HG03558 (cell line): Measurements from ENCODE around the gene PPIF.

ENCODE experiments used
- ATAC-seq: cut with Tn5 transposase; IDR thresholded peaks from one replicate; pipeline ENCODE4 v1.9.1; 2021; ENCODE audit warnings: moderate number of reproducible peaks; ENCODE audit not compliant: unreplicated experiment; ENCODE audit errors: extremely low read depth

Gene PPIF

DNA sequence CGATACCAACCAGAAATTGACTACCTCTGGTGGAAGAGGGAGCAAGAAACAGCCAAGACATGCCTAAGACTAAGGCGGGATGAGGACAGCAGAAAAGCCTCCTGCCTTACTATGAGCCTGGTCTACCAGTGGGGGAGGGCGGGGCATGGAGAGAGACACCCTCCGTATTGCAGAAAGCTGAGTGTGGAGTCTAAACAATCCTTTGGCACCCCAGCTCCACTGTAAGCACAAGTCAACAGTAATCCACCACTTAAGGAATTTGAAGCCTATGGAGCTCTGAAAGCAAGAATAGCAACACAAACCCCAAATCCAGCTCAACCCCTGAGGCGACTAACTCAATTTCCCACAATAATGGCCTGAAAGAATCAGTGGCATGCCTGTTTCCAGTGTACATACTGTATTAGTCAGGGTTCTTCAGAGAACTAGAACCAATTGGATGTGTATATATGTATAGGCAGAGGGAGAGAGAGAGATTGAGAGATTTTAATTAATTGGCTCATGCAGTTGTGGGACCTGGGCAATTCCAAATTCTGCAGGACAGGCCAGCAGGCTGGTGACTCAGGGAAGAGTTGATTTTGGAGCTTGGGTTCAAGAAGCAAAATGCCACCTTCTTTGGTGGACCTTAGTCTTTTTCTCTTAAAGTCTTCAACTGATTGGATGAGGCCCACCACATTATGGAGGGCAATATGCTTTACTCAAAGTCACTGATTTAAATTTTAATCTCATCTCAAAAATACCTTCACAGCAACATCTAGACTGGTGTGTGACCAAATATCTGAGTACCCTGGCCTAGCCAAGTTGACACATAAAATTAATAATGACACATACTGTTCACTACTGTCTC is 13.5 kb downstream of the PPIF start:
- ATAC-seq, result no peak

DNA sequence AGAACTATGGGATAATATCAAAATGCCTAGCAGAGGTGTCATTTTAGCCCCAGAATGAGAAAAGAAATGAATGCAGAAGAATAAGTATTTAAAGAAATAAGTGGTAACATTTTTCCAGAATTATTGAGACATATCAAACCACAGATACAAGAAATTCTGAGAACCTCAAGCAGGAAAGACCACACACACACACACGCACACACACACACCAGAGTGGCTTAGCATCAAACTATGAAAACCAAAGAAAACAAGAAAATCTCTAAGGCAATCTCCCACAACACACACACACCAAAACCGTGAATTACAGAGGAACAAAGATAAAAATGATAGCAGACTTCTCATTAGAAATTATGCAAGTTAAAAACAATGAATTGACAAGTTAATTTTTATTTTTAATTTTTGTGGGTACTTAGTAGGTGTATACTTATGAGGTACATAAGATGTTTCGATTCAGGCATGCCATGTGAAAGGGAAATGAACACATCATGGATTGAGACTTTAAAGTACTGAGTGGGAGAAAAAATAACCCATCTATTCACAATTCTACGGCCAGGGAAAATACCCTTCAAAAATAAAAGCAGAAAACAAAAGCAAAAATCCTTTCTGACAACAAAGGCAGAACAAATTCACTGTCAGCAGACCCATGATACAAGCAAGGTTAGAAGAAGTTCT is 14.6 kb downstream of the PPIF start:
- ATAC-seq, result no peak

DNA sequence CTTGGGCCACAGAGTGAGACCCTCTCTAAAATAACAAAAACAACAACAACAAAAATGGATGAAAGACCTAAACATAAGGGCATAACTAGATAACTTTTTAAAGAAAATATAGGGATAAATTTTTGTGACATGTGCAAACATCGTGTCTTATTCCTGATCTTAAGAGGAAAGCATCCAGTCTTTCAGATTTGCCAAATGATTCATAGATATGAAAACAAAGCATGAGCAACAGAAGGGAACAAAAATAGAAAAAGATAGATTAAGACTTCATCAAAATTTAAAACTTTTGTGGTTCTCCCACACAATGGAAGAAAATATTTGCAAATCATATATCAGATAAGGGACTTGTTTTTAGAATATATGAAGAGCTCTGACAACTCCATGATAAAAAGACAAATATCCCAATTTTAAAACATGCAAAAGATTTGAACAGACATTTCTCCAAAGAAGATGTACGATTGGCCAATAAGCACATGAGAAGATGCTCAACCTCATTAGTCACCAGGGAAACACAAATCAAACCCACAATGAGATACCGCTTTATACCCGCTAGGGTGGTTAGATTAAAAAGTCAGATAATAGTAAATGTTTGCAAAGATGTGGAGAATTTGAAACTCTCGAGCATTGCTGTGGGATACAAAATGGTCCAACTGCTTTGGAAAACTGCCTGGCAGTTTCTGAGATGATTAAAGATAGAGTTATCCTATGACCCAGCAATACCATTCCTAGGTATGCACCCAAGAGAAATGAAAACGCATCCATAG is 20.3 kb downstream of the PPIF start:
- no peak for ATAC-seq

DNA sequence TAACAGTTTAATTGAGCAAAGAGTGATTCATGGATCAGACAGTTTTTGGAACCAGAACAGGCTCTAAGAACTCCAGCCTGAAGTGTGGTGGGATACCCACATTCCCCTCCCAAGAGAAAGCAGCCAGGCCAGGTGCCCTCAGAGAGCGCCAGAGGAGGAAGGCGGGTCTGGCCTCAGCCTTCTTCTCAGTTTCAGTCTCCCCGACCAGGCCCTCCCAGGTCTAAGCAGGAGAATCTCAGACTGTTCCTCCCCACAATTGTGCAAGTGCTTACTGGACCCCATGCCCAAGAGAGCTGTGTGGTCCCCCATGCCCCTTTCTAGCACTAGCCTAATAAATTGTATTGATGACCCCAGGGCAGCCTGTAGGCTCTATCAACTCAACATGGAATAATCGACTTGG is 25.6 kb downstream of the PPIF start:
- ATAC-seq, result no peak

DNA sequence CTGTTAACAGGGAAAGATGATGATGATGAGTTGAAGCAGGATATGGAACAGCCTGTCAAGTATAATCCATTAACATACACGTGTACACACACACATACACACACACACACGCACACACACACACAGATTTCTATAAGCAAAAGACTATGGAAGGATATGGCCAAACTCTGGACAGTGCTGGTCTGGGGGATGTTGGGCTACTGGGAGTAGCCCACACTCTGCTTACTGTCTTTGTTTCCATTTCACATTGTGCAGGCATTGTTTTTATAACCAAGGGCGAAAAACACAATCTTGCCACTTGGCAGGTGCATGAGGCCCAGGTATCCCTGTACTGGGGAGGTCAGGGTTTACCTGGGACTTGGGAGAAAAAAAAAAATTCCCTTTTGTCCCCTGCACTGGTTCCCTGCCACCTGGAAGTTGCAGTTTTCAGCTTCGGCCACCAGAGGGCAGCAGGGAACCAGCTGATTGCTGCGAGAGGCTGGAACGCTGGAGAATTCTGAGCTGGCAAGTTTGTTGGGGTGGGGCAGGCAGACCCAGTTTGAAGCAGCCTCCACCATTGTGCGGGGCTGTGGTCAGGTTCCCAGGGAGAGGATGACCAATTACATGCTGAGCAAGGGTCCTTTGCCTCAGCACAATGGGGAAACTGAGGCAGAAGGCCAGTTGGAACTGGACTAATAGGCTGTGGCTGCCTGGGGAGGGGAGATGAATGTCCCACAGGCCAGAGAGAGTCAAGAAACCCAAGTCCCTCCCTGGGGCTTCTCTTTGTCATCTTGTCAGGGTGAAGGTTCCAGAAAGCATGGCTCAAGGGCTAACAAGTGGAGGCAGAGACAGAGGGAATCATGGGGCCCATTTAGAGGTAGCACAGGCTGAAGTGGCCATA is 27.3 kb downstream of the PPIF start:
- ATAC-seq, result no peak

- no peak for ATAC-seq
Measured at GRCh38 chr10:79375321-79376077, 28.2 kb downstream of the PPIF start.

GRCh38 chr10:79376078-79376628 is 28.9 kb downstream of the PPIF start:
- ATAC-seq, result no peak

GRCh38 chr10:79376751-79377556 is 29.7 kb downstream of the PPIF start:
- no peak for ATAC-seq

GRCh38 chr10:79377557-79378382 is 30.5 kb downstream of the PPIF start:
- no peak for ATAC-seq

GRCh38 chr10:79378383-79378646 is 31.0 kb downstream of the PPIF start:
- no peak for ATAC-seq

GRCh38 chr10:79378647-79379511 is 31.6 kb downstream of the PPIF start:
- no peak for ATAC-seq

DNA sequence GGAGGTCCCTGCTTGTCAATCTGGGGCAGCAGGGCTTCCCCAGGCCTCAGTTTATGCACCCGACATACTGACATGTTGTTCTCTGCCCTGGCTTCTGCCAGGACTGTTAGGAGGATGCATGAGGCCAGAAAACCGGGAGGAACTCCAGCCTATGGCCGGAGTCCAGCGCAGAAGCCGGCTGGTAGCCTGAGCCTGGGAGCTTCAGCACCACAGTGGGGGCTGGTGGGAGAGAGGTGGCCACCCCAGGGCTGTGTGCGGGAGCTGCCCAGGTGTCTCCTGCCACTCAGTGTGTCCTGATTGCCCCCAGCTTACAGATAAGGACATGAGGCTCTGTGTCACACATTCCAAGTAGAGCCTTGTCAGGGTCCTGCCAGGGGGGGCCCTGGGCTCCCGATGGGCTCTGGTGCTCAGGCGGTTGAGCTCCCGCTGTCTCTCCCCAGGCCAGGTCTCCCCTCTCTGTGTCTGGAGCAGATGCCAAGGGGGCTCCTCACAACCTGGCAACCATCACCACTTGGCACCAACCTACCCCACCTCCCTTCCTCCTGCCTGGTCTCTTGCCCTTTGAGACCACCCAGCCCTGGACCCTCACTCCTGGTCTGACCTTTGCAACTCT is 32.3 kb downstream of the PPIF start:
- ATAC-seq, result no peak

GRCh38 chr10:79380125-79380945 is 33.1 kb downstream of the PPIF start:
- no peak for ATAC-seq

DNA sequence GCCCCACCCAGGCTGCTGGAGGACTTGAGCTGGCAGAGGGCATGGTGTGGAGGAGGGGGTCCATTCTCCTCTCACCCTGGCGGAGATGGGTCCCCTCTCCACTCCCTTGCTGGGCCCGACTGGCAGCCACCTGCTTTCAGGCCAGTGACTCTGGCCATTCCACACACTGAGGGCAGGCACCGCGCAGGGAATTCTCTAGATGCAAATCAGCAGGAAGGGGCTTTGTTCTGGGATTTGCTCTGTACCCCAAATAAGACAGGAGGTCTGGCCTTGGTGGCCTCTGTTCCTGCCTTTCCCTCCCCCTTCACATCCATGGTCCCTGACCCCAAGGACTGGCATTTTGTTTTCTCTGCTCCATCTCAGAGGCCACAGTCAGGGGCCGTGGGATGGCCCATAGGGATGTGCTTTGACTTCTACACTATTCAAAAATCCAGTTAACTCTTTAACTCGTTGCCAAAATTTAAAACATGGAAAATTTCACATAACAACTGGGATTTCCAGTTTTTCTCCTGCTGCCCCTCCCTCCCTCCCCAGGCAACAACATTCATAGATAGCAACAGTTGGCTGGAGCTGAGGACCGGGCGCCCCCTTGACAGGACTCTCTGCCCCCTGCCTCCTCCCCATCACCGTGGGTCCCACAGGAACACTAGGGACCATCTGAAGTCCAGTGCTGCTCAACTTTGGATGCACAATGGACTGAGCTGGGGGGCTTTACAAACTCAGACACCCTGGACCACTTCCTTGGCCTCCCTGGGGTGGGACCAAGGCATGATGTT is 33.9 kb downstream of the PPIF start:
- no peak for ATAC-seq

DNA sequence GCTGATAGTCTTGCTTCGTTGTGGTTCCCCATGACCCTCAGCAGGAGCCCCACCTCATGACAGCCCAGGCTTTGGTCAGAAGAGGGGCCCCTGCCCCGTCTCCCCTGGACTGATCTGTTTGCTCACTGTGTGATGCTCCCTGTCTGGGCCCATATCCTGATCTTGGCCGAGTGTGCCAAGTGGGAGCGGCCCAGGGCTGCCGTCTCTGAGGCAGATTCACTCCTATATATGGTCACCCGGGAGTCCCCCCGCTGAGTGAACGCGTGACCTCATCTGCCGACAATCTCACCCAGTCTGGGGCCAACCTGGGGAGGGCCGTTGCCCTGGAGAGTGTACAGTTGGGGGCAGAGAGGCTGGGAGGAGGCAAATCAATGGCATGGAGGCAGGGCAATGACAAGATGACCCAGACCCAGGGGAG is 34.5 kb downstream of the PPIF start:
- no peak for ATAC-seq
